ENCODE measurements around the gene PDLIM4.

Gene PDLIM4

GRCh38 chr5:132310141-132310834, 52.8 kb downstream of the PDLIM4 start:
- no peak for TF ChIP-seq REST (IDR thresholded peaks at IDR 0.05; ENCODE audit: insufficient read depth in 1 of 2, low read depth in 2 of 2, low read length in 2 of 2)

DNA sequence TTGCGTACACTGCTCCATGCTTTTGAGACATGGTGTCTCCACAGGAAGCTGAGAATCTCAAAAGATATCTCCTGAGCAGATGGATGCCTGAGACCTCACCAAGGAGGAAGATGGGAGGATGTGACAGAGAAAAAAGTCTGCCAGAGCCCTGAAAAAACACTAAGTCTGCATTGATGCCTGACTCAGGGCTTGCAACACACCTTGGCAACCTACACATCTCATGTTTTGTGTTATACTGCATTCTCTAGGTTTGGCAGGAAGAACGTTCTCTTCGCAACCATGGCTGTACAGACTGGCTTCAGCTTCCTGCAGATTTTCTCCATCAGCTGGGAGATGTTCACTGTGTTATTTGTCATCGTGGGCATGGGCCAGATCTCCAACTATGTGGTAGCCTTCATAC, 55.9 kb downstream of the PDLIM4 start:
- TF ChIP-seq TAF1 (IDR thresholded peaks at IDR 0.05; ENCODE audit: borderline replicate concordance, insufficient read depth, low read length), result no peak
- TF ChIP-seq POLR2AphosphoS5 (IDR thresholded peaks at IDR 0.05; ENCODE audit: low read depth, low read length), result no peak
- TF ChIP-seq SIN3A (IDR thresholded peaks at IDR 0.05; ENCODE audit: borderline replicate concordance, insufficient read depth, low read length), result no peak
- no peak for TF ChIP-seq FOXP2 (optimal IDR thresholded peaks at IDR 0.05; ENCODE audit: borderline replicate concordance, extremely low read depth, extremely low read length, insufficient read depth)
- no peak for TF ChIP-seq REST (IDR thresholded peaks at IDR 0.05; ENCODE audit: insufficient read depth in 1 of 2, low read depth in 2 of 2, low read length in 2 of 2)

DNA sequence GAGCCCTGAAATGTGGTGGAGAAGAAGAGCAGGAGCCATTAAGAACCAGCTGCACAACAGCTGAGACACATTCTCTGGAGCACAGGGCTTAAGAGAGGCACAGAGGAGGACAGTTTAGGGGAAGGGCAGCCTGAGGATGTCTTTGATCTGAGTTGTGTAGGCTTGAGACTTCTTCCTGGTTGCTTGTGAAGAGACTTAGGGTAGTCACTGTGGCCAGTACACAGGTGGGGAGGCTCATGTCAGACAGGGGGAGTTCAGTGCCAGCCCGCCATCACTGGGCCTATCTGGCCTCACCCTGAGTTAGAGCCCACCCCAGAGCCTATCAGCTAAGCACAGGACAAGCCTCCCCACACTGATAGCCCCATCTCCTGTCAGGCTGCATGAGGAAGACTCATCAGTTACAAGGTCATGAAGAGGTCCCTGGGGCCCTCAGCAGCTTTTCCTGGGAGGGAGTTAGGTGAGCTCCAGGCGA, 56.5 kb downstream of the PDLIM4 start:
- TF ChIP-seq TAF1 (IDR thresholded peaks at IDR 0.05; ENCODE audit: borderline replicate concordance, insufficient read depth, low read length) (no peak), POLR2AphosphoS5 (IDR thresholded peaks at IDR 0.05; ENCODE audit: low read depth, low read length) (no peak), REST (IDR thresholded peaks at IDR 0.05; ENCODE audit: insufficient read depth in 1 of 2, low read depth in 2 of 2, low read length in 2 of 2) (no peak), FOXP2 (optimal IDR thresholded peaks at IDR 0.05; ENCODE audit: borderline replicate concordance, extremely low read depth, extremely low read length, insufficient read depth) (no peak), SIN3A (IDR thresholded peaks at IDR 0.05; ENCODE audit: borderline replicate concordance, insufficient read depth, low read length) (no peak)

DNA sequence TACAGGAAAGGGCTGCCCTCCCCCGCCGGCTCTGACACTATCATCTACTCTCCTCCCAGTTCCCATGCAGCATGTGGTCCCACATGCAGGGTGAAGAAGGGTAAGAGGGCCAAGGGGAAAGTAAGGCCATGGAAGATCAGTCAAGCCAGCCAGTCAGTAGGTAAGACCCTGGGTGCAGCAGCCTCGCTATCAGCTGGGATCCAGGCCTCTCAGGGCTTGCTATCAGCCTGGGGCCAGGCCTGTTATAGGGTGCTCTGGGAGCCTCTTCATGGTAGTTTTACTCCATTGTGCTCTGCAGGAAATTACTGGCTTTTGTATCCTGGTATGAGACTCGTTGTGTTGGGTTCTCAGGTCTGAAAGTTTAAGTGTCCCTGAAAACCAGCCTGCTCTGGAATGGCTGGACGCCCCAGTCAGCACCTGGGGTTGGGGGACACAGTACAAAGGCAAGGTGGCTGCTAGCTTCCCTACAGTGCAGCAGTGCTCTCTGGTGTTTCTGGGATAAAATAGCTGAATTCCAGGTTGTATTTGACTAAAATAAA, 58.1 kb downstream of the PDLIM4 start:
- no peak for TF ChIP-seq FOXP2 (optimal IDR thresholded peaks at IDR 0.05; ENCODE audit: borderline replicate concordance, extremely low read depth, extremely low read length, insufficient read depth)

- TF ChIP-seq FOXP2 (optimal IDR thresholded peaks at IDR 0.05; ENCODE audit: borderline replicate concordance, extremely low read depth, extremely low read length, insufficient read depth) (no peak), REST (IDR thresholded peaks at IDR 0.05; ENCODE audit: insufficient read depth in 1 of 2, low read depth in 2 of 2, low read length in 2 of 2) (no peak), POLR2AphosphoS5 (IDR thresholded peaks at IDR 0.05; ENCODE audit: low read depth, low read length) (no peak), SIN3A (IDR thresholded peaks at IDR 0.05; ENCODE audit: borderline replicate concordance, insufficient read depth, low read length) (no peak), TAF1 (IDR thresholded peaks at IDR 0.05; ENCODE audit: borderline replicate concordance, insufficient read depth, low read length) (no peak)
Measured at GRCh38 chr5:132319975-132320374, 62.5 kb downstream of the PDLIM4 start.
